ENCODE results near the gene ANAPC7. TPM values are rescaled to one million over a fixed set of nuclear protein-coding genes. Genes with fewer than 3 reads are reported as not detected.
"Not testable (repeated sequence)": the region's sequence is repeated elsewhere in the genome, so short reads cannot be mapped to it uniquely, and the experiment has no call there.

The ANAPC7 gene
- polyA plus RNA-seq, 1 donor, result 57.0 TPM

DNA sequence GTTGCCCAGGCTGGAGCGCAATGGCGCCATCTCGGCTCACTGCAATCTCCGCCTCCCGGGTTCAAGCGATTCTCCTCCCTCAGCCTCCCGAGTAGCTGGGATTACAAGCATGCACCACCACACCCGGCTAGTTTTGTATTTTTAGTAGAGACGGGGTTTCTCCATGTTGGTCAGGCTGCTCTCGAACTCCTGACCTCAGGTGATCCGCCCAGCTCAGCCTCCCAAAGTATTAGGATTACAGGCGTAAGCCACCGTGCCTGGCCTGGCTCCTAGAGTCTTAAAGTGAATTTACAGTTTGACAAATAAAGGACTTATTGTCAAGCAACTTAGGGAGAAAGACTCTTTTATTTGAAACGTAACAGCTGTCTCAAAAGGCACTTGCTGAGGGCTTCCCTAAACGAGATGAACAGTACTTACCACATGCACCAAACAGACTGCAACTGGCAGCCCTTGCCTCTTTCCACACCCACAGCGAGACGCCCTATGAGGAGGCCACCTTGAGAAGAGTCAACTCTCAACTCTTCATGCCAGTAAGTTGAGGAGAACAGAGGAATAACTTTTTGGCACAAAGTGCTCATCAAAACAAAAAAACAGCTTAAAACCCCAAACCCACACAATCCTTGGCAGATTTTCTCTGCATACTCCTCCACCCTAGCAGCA is 25.2 kb downstream of the ANAPC7 start:
- H3K27ac ChIP-seq (ENCODE audit: low read length); H3K4me1 ChIP-seq (ENCODE audit: control insufficient read depth, insufficient read depth, low read length); H3K27me3 ChIP-seq (ENCODE audit: control insufficient read depth, insufficient read depth, low read length); H3K9me3 ChIP-seq (ENCODE audit: control insufficient read depth, low read depth, low read length); DNase-seq; H3K4me3 ChIP-seq (ENCODE audit: low read length): not testable (repeated sequence)
- H3K36me3 ChIP-seq (ENCODE audit: control insufficient read depth, insufficient read depth, low read length), result peaks cover 79% of the 10 kb centered on the region
- WGBS (ENCODE audit: insufficient coverage, low lambda C conversion rate), result no CpG with 5 or more reads among the region's 17 CpGs

- Histone ChIP-seq H3K27me3 (ENCODE audit: control insufficient read depth, insufficient read depth, low read length) (no peaks in the 10 kb centered on the region), H3K36me3 (ENCODE audit: control insufficient read depth, insufficient read depth, low read length) (peaks cover 74% of the 10 kb centered on the region), H3K4me1 (ENCODE audit: control insufficient read depth, insufficient read depth, low read length) (no peaks in the 10 kb centered on the region), H3K27ac (ENCODE audit: low read length) (no peak overlapping the region), H3K4me3 (ENCODE audit: low read length) (no peak overlapping the region), H3K9me3 (ENCODE audit: control insufficient read depth, low read depth, low read length) (no peaks in the 10 kb centered on the region)
- 100% methylated on average over 2 of the region's 13 CpGs for WGBS (ENCODE audit: insufficient coverage, low lambda C conversion rate)
- DNase-seq, result no peak
Observed at GRCh38 chr12:110373962-110374611, 29.4 kb downstream of the ANAPC7 start.

GRCh38 chr12:110373425-110373824 is 30.1 kb downstream of the ANAPC7 start:
- no peaks in the 10 kb centered on the region for H3K4me1 ChIP-seq (ENCODE audit: control insufficient read depth, insufficient read depth, low read length)
- no CpG with 5 or more reads among the region's 2 CpGs for whole genome bisulfite sequencing (ENCODE audit: insufficient coverage, low lambda C conversion rate)
- H3K9me3 ChIP-seq (ENCODE audit: control insufficient read depth, low read depth, low read length), result no peaks in the 10 kb centered on the region
- H3K4me3 ChIP-seq (ENCODE audit: low read length), result no peak overlapping the region
- H3K36me3 ChIP-seq (ENCODE audit: control insufficient read depth, insufficient read depth, low read length), result peaks cover 68% of the 10 kb centered on the region
- H3K27me3 ChIP-seq (ENCODE audit: control insufficient read depth, insufficient read depth, low read length), result no peaks in the 10 kb centered on the region
- no peak overlapping the region for H3K27ac ChIP-seq (ENCODE audit: low read length)
- DNase-seq, result no peak

DNA sequence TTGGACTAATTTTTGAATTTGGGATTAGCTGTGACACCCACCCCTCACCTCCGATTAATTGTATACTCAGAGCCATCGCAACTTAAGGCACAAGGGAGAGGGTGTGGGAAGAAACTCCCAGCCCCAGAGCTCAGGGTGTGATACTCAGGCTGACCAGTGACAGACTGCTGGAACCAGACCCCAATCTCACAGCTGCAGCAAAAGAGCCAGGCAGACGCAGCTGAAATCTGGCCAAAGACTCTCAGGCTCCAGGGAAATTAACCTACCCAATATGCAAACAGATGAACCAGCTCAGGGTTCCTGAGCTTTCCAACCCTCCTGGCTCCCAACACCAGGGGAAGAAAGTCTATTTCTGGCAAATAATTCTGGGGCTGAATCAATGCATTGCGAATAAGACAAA is 30.5 kb downstream of the ANAPC7 start:
- H3K4me1 ChIP-seq (ENCODE audit: control insufficient read depth, insufficient read depth, low read length), result no peaks in the 10 kb centered on the region
- no peaks in the 10 kb centered on the region for H3K27me3 ChIP-seq (ENCODE audit: control insufficient read depth, insufficient read depth, low read length)
- WGBS (ENCODE audit: insufficient coverage, low lambda C conversion rate), result no CpG with 5 or more reads among the region's 4 CpGs
- H3K27ac ChIP-seq (ENCODE audit: low read length), result no peak overlapping the region
- no peak for DNase-seq
- peaks cover 65% of the 10 kb centered on the region for H3K36me3 ChIP-seq (ENCODE audit: control insufficient read depth, insufficient read depth, low read length)
- no peaks in the 10 kb centered on the region for H3K9me3 ChIP-seq (ENCODE audit: control insufficient read depth, low read depth, low read length)
- H3K4me3 ChIP-seq (ENCODE audit: low read length), result no peak overlapping the region

DNA sequence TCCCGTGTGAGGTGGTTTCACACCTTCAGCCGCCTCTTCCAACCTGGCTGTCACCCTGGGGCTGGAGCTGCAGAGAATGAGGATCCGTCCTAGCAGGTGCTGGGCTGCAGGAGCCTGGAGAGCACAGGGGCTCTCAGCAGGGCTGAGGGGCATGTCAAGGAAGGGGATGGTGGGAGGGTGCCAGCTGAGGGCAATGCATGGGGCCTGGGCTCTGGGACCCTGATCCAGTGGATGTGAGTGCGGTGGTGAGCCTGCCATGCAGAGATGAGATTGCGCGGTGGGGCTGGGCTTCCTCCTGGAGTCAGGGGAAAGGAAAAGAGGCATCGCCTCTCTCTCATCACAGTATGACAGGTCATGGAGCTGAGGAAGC is 31.5 kb downstream of the ANAPC7 start:
- Histone ChIP-seq H3K4me1 (ENCODE audit: control insufficient read depth, insufficient read depth, low read length) (no peaks in the 10 kb centered on the region), H3K36me3 (ENCODE audit: control insufficient read depth, insufficient read depth, low read length) (peaks cover 56% of the 10 kb centered on the region), H3K27ac (ENCODE audit: low read length) (no peak overlapping the region), H3K27me3 (ENCODE audit: control insufficient read depth, insufficient read depth, low read length) (no peaks in the 10 kb centered on the region), H3K9me3 (ENCODE audit: control insufficient read depth, low read depth, low read length) (no peaks in the 10 kb centered on the region), H3K4me3 (ENCODE audit: low read length) (no peak overlapping the region)
- WGBS (ENCODE audit: insufficient coverage, low lambda C conversion rate), result no CpG with 5 or more reads among the region's 7 CpGs
- DNase-seq, result no peak

DNA sequence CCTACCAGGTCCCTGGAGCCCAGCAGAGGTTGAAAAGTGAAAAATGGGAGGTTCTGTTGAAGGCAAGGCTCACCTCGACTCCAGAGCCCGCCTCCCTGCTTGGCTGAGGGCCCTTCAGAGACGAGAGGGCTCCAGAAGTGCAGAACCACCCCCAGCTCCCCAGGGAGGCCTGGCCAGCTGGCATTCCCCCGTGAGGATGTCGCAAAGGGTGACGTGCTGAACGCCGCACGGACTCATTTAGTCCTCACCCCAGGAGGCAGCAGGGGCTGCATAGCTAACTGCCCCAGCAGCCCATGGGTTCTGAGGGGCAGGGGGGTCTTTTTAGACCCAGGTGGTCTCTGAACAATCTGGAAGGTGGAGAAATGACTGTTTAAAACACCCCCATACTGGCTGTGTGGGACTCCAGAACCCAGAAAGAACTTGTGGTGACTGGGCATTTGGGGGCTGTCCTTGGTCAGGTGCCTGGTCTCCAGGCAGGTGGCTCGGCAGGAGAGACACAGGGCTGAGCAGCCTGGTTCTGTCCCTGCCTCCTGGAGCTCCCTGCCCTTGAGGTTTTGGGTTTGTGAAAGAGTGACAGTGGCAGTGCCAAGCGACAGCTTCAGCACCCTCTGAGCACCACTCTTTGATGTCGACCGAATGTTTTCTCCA is 32.0 kb downstream of the ANAPC7 start:
- H3K36me3 ChIP-seq (ENCODE audit: control insufficient read depth, insufficient read depth, low read length), result peaks cover 55% of the 10 kb centered on the region
- no peaks in the 10 kb centered on the region for H3K27me3 ChIP-seq (ENCODE audit: control insufficient read depth, insufficient read depth, low read length)
- H3K4me3 ChIP-seq (ENCODE audit: low read length), result no peak overlapping the region
- no peaks in the 10 kb centered on the region for H3K9me3 ChIP-seq (ENCODE audit: control insufficient read depth, low read depth, low read length)
- no CpG with 5 or more reads among the region's 13 CpGs for WGBS (ENCODE audit: insufficient coverage, low lambda C conversion rate)
- no peak for DNase-seq
- no peaks in the 10 kb centered on the region for H3K4me1 ChIP-seq (ENCODE audit: control insufficient read depth, insufficient read depth, low read length)
- H3K27ac ChIP-seq (ENCODE audit: low read length), result no peak overlapping the region

DNA sequence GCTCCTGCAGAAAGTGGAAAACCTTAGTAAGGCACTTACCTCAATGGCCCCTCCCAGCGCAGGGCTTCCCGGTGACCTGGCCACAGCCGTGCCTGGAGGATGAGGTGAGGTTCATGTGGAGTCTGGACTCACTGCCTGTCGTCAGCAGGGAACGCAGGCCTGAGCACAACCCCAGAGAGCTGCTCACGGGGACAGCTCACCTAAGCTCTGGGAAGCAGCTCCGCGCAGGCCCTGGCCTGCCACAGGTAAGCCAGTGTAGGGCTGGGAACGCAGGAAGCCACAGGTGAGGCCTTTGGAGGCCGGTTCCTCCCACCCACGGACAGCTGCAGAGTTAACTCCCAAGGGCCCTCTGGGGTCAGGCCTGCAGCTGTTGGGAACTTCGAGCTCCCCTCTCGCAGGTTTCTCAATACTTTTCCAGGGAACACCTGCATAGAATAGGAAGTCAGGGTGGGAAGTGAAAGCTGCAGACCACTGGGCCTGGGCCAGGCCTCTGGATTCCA is 32.7 kb downstream of the ANAPC7 start:
- Histone ChIP-seq H3K27me3 (ENCODE audit: control insufficient read depth, insufficient read depth, low read length) (no peaks in the 10 kb centered on the region), H3K36me3 (ENCODE audit: control insufficient read depth, insufficient read depth, low read length) (peaks cover 50% of the 10 kb centered on the region), H3K4me1 (ENCODE audit: control insufficient read depth, insufficient read depth, low read length) (no peaks in the 10 kb centered on the region), H3K4me3 (ENCODE audit: low read length) (no peak overlapping the region), H3K27ac (ENCODE audit: low read length) (no peak overlapping the region), H3K9me3 (ENCODE audit: control insufficient read depth, low read depth, low read length) (no peaks in the 10 kb centered on the region)
- no CpG with 5 or more reads among the region's 13 CpGs for whole genome bisulfite sequencing (ENCODE audit: insufficient coverage, low lambda C conversion rate)
- no peak for DNase-seq

GRCh38 chr12:110369992-110370391 is 33.5 kb downstream of the ANAPC7 start:
- Histone ChIP-seq H3K4me3 (ENCODE audit: low read length) (no peak overlapping the region), H3K36me3 (ENCODE audit: control insufficient read depth, insufficient read depth, low read length) (peaks cover 42% of the 10 kb centered on the region)
- DNase-seq, result no peak

GRCh38 chr12:110367181-110367864 is 36.2 kb downstream of the ANAPC7 start:
- Histone ChIP-seq H3K36me3 (ENCODE audit: control insufficient read depth, insufficient read depth, low read length) (peaks cover 19% of the 10 kb centered on the region), H3K27ac (ENCODE audit: low read length) (peak overlapping the region; percentile 78), H3K4me1 (ENCODE audit: control insufficient read depth, insufficient read depth, low read length) (no peaks in the 10 kb centered on the region), H3K4me3 (ENCODE audit: low read length) (no peak overlapping the region), H3K27me3 (ENCODE audit: control insufficient read depth, insufficient read depth, low read length) (no peaks in the 10 kb centered on the region), H3K9me3 (ENCODE audit: control insufficient read depth, low read depth, low read length) (no peaks in the 10 kb centered on the region)
- no CpG with 5 or more reads among the region's 15 CpGs for WGBS (ENCODE audit: insufficient coverage, low lambda C conversion rate)
- DNase-seq, result peak; percentile 26 to 41

More at GRCh38 chr12:110369992-110370391, 33.5 kb downstream of the ANAPC7 start:
- Histone ChIP-seq H3K9me3 (ENCODE audit: control insufficient read depth, low read depth, low read length) (no peaks in the 10 kb centered on the region), H3K4me1 (ENCODE audit: control insufficient read depth, insufficient read depth, low read length) (no peaks in the 10 kb centered on the region), H3K27ac (ENCODE audit: low read length) (no peak overlapping the region), H3K27me3 (ENCODE audit: control insufficient read depth, insufficient read depth, low read length) (no peaks in the 10 kb centered on the region)
- no CpG with 5 or more reads among the region's 8 CpGs for WGBS (ENCODE audit: insufficient coverage, low lambda C conversion rate)

Measured in large intestine (tissue), 3 donors.